ENCODE measurements around the gene CAVIN2.

The CAVIN2 gene

DNA sequence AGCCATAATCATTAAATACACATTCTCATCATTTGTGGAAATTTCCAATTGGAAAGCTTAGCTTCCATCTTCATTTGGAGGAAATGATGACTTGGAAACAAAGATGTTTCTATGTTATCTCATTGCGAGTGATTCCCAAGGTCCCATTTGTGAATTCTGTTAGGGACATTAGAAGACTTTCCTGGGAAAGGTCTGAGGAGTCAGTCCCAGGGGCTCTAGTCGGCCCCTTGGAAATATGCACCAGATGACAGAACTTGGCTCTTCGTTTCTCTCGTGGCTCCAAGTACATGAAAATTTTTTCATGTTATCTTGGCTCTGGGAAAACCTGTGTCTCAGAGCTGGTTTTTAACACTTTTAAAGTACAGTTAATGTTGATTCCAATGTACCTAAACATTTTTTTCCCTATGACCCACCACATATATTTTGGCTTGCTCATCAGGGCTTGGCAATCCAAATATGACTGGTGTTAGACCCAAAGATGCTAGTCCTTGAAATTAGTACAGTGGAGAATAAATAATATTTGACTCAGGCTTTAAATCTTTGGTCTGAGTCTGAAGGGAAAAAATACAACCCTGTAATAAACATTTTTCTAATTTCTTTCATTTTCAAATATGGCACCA lies 15.4 kb upstream of the CAVIN2 start:
- TF ChIP-seq, protein P1, sequence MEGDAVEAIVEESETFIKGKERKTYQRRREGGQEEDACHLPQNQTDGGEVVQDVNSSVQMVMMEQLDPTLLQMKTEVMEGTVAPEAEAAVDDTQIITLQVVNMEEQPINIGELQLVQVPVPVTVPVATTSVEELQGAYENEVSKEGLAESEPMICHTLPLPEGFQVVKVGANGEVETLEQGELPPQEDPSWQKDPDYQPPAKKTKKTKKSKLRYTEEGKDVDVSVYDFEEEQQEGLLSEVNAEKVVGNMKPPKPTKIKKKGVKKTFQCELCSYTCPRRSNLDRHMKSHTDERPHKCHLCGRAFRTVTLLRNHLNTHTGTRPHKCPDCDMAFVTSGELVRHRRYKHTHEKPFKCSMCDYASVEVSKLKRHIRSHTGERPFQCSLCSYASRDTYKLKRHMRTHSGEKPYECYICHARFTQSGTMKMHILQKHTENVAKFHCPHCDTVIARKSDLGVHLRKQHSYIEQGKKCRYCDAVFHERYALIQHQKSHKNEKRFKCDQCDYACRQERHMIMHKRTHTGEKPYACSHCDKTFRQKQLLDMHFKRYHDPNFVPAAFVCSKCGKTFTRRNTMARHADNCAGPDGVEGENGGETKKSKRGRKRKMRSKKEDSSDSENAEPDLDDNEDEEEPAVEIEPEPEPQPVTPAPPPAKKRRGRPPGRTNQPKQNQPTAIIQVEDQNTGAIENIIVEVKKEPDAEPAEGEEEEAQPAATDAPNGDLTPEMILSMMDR (IDR thresholded peaks at IDR 0.05; ENCODE audit: insufficient read depth, low read length, missing control alignments), result no peak
- POLR2A ChIA-PET, result interaction anchor here (1.0 kb wide), 1 partner anchor 161 kb away, joined by 3 read pairs; no protein-coding TSS in a partner anchor
- DNase-seq (ENCODE audit: low read depth, low spot score), result no peak
- H3K4me3 ChIP-seq (ENCODE audit: low read depth, low read length), result no peak overlapping the region
- CTCF ChIA-PET, result interaction anchor here (0.7 to 2.5 kb wide), 5 partner anchors 50 to 331 kb away, joined by 3 to 9 read pairs (median 4); no protein-coding TSS in a partner anchor

DNA sequence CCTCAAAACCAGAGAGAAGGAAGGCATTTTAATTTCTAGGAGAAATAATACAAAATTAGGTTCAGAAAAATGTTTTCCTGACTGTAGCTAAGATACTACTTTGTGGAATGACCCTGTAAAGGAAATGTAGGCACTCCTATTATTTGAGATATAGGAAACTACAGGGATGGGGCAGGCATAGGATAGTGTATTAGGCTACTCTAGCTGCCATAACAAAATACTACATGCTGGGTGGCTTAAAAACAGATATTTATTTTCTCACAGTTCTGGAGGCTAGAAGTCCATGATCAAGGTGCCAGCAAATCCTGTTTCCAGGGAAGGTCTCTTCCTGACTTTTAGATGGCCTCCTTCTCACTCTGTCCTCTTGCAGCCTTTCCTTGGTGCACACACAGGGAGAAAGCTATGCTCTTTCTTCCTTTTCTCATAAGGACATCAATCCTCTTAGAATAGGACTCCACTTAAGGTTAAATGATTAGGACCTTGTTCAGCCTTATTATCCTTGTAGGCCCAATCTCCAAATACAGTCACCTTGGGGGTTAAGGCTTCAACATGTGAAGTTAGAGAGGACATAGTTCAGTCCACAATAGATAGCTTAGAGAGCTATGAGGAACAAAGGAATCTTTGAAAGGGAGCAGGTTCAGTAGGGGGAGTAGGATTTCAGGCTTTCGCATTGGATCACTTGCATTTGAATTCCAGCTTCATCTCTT lies 14.0 kb upstream of the CAVIN2 start:
- ChIA-PET CTCF (interaction anchor here (1.1 to 2.5 kb wide), 5 partner anchors 13 to 333 kb away, joined by 3 to 9 read pairs (median 4); partner anchors contain the start of gene CAVIN2), POLR2A (no interaction called here)
- H3K4me3 ChIP-seq (ENCODE audit: low read depth, low read length), result no peak overlapping the region
- TF ChIP-seq, protein P1 (IDR thresholded peaks at IDR 0.05; ENCODE audit: insufficient read depth, low read length, missing control alignments), result no peak
- DNase-seq (ENCODE audit: low read depth, low spot score), result no peak

DNA sequence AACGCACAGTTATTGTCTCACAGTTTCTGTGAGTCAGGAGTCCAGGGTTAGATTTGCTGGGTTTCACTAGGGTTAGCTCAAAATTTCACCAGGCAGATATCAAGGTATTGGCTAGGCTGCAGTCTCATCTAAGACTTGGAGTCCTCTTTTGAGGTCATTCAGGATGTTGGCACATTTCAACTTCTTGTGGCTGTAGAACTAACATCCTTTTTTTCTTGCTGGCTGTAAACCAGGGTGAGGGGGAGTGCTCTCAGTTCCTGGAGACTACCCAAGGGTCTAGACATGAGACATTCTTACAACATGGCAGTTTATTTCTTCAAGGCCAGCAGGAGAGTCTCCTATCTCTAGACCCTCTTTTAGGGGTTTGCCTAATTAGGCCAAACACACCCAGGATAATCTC lies 12.8 kb upstream of the CAVIN2 start:
- no peak for DNase-seq (ENCODE audit: low read depth, low spot score)
- TF ChIP-seq, protein P1 (IDR thresholded peaks at IDR 0.05; ENCODE audit: insufficient read depth, low read length, missing control alignments), result no peak
- POLR2A ChIA-PET, result no interaction called here
- no peak overlapping the region for H3K4me3 ChIP-seq (ENCODE audit: low read depth, low read length)
- CTCF ChIA-PET, result interaction anchor here (1.2 to 1.9 kb wide), 3 partner anchors 10 to 303 kb away, joined by 4 to 9 read pairs (median 4); partner anchors contain the start of gene CAVIN2

DNA sequence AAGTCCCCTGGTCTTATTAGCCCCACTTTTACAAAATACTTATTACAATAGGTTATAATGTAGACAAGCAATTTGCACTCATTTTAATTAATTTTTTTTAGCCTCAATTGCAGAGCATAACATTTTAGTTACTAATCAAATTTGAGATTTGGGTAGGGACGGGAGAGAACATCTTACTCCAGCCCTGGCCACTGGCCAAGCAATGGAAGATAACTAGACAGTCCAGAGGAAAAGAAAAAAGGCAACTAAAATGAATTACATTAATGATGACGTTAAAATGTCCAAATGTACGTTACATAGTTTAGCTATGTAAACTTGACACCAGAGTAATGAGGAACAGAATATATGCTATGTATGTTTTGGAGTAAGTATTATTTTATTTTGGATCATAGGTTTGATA lies 11.0 kb upstream of the CAVIN2 start:
- no peak overlapping the region for H3K4me3 ChIP-seq (ENCODE audit: low read depth, low read length)
- CTCF ChIA-PET, result interaction anchor here (0.7 to 1.9 kb wide), 6 partner anchors 9 to 305 kb away, joined by 3 to 9 read pairs (median 4); no protein-coding TSS in a partner anchor
- TF ChIP-seq, protein P1 (IDR thresholded peaks at IDR 0.05; ENCODE audit: insufficient read depth, low read length, missing control alignments), result no peak
- DNase-seq (ENCODE audit: low read depth, low spot score), result no peak
- POLR2A ChIA-PET, result no interaction called here

DNA sequence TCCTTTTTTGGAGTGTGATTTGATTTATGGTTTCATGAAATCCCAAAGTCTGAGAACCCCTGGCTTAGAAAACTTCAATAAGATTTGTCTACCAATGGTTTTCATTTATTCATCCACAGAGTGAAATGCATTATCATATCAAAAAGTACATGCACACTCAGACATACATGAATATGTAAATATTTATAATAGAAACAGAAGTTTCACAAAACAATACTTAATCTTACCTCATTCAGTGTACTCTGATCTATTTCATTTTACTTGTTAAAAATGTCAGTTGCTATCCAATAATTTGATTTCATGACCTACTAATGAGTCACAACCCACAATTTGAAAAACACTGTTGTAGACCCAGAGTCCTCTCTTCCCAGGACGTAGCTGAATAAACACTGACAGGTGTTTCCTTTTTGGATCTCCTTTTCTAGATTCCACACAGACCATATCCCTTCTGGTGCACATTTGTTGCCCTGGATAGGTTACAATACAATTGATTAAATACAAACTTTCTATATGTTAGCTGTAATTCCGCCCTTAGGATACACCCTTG lies 10.4 kb upstream of the CAVIN2 start:
- no peak overlapping the region for H3K4me3 ChIP-seq (ENCODE audit: low read depth, low read length)
- TF ChIP-seq, protein P1 (IDR thresholded peaks at IDR 0.05; ENCODE audit: insufficient read depth, low read length, missing control alignments), result no peak
- DNase-seq (ENCODE audit: low read depth, low spot score), result no peak
- CTCF ChIA-PET, result interaction anchor here (0.7 to 1.4 kb wide), 4 partner anchors 9 to 291 kb away, joined by 3 to 4 read pairs (median 3); no protein-coding TSS in a partner anchor
- POLR2A ChIA-PET, result no interaction called here

Data from AG04449 (cell line).